K562 (cell line): Measurements from ENCODE around the gene YBX2. TPM values are rescaled to one million over a fixed set of nuclear protein-coding genes. Genes with fewer than 3 reads are reported as not detected.

Experiments used
- ATAC-seq: fragments of 200-7000 bp; cut with Tn5 transposase; 3 replicates; pipeline ENCODE4 v1.9.1; 2020; ENCODE audit warnings: moderate library complexity
- BruUV-seq: library from RNA; stranded (reverse); fragments of 400-500 nt; replicated peaks from 2 replicates; lab custom pipeline; 2021; lab: Mats Ljungman, UMichigan
- CTCF ChIA-PET: fragments of 300-600 bp; formaldehyde crosslinking; extraction: SDS; loops from one replicate; lab custom pipeline; 2021; ENCODE audit warnings: low intra/inter-chr PET ratio; lab: Yijun Ruan, JAX
- POLR2A ChIA-PET: fragments of 300-600, 350-650 bp; sonication (Branson Sonifier 250); formaldehyde crosslinking; extraction: SDS; loops from one replicate; lab custom pipeline; 2021; ENCODE audit warnings: antibody characterized with exemption, inconsistent platforms; lab: Yijun Ruan, JAX
- DNase-seq, 4 experiments: peaks; one replicate each; pipeline versions ENCODE4 v3.0.0 to v3.0.0-alpha.2; 2011 to 2018; ENCODE audit warnings: low spot score in 3 of 4, mixed read lengths in 3 of 4; ENCODE audit errors: extremely low read depth in 1 of 4
- FAIRE-seq: peaks from 2 replicates; lab custom pipeline; 2011; peaks lifted over from hg19 to GRCh38; lab: Jason Lieb, UNC
- H2AFZ ChIP-seq: 2 replicates; pipeline ENCODE4 v1.6.0; 2011; ENCODE audit warnings: low read depth, low read length, control low read depth, inconsistent platforms
- H3K27ac ChIP-seq: fragments of 200-600 bp; 3 replicates; pipeline ENCODE4 v1.8.0; 2011; ENCODE audit warnings: low read depth, mild to moderate bottlenecking, control low read depth, inconsistent platforms, low read length, moderate library complexity, mixed read lengths; ENCODE audit errors: extremely low read depth
- H3K27me3 ChIP-seq, 2 experiments: fragments of 300-600 bp in 1 of 2; 2 replicates in 1 of 2; 3 replicates in 1 of 2; pipeline versions ENCODE4 v1.6.0 to v1.8.0; 2011; ENCODE audit warnings: inconsistent platforms in 2 of 2, low read length in 2 of 2, mild to moderate bottlenecking in 1 of 2, mixed read lengths in 1 of 2, moderate library complexity in 1 of 2; ENCODE audit not compliant: control insufficient read depth in 2 of 2, insufficient read depth in 2 of 2
- H3K36me3 ChIP-seq: fragments of 300-600 bp; 3 replicates; pipeline ENCODE4 v1.8.0; 2011; ENCODE audit warnings: mild to moderate bottlenecking, low read length, inconsistent platforms; ENCODE audit not compliant: control insufficient read depth, insufficient read depth
- H3K4me1 ChIP-seq, 2 experiments: fragments of 200-600 bp in 1 of 2; replicated peaks in 1 of 2; 2 replicates in 1 of 2; 3 replicates in 1 of 2; pipeline versions ENCODE4 v1.5.1 to v1.8.0; 2011; ENCODE audit warnings: inconsistent platforms in 2 of 2, low read length in 2 of 2, mild to moderate bottlenecking in 1 of 2, mixed read lengths in 1 of 2, moderate library complexity in 1 of 2; ENCODE audit not compliant: control insufficient read depth in 2 of 2, insufficient read depth in 2 of 2
- H3K4me2 ChIP-seq: 2 replicates; pipeline ENCODE4 v1.6.1; 2011; ENCODE audit warnings: low read length, control low read depth, inconsistent platforms, mixed read lengths; ENCODE audit not compliant: insufficient read depth
- H3K4me3 ChIP-seq: fragments of 200-600 bp; sonication (generic), shearing (Covaris generic); 2 replicates; pipeline ENCODE4 v1.5.1; 2016; ENCODE audit warnings: control low read depth, inconsistent platforms
- H3K79me2 ChIP-seq: fragments of 200-600 bp; 3 replicates; pipeline ENCODE4 v1.8.0; 2011; ENCODE audit warnings: low read length, inconsistent platforms; ENCODE audit not compliant: control insufficient read depth, insufficient read depth
- H3K9ac ChIP-seq, 2 experiments: 2 replicates each; pipeline versions ENCODE4 v1.6.0 to v1.6.1; 2011; ENCODE audit warnings: low read depth in 2 of 2, low read length in 2 of 2, control low read depth in 1 of 2, inconsistent platforms in 1 of 2, mild to moderate bottlenecking in 1 of 2, mixed read lengths in 1 of 2; ENCODE audit not compliant: insufficient read depth in 1 of 2
- H3K9me1 ChIP-seq: one replicate; pipeline ENCODE4 v1.6.0; 2011; ENCODE audit warnings: inconsistent platforms, mild to moderate bottlenecking, low read length, moderate library complexity; ENCODE audit not compliant: control insufficient read depth, insufficient read depth
- H3K9me3 ChIP-seq: replicated peaks from 2 replicates; pipeline ENCODE4 v1.5.1; 2011; ENCODE audit warnings: low read depth, low read length, inconsistent platforms; ENCODE audit not compliant: control insufficient read depth, insufficient read depth
- H4K20me1 ChIP-seq: replicated peaks from 2 replicates; pipeline ENCODE4 v1.6.1; 2011; ENCODE audit warnings: low read length, inconsistent platforms, mixed read lengths; ENCODE audit not compliant: control insufficient read depth, insufficient read depth
- BHLHE40 ChIP-seq: IDR thresholded peaks from 2 replicates; pipeline ENCODE4 v1.6.1; 2011; ENCODE audit warnings: low read length, improper control_type of control experiment
- ESRRA ChIP-seq: fragments of 450-650 bp; IDR thresholded peaks from 2 replicates; pipeline ENCODE4 v1.6.1; 2014; ENCODE audit warnings: low read depth, mild to moderate bottlenecking, moderate library complexity, borderline replicate concordance
- FIP1L1 ChIP-seq: fragments of 200-400 bp; formaldehyde crosslinking; IDR thresholded peaks from 2 replicates; pipeline ENCODE4 v1.6.1; 2018; ENCODE audit warnings: mild to moderate bottlenecking, low read depth, low read length; ENCODE audit not compliant: poor library complexity, severe bottlenecking
- GABPB1 ChIP-seq: sonication (generic); formaldehyde crosslinking; IDR thresholded peaks from 2 replicates; pipeline ENCODE4 v1.8.0; 2022; ENCODE audit warnings: mild to moderate bottlenecking, missing genetic modification reagents
- HNRNPH1 ChIP-seq: fragments of 200-400 bp; formaldehyde crosslinking; optimal IDR thresholded peaks from 2 replicates; pipeline ENCODE3; 2017; ENCODE audit warnings: low read depth, mild to moderate bottlenecking, low read length, moderate library complexity
- KDM4B ChIP-seq, 2 experiments: fragments of 450-650 bp in 1 of 2; sonication (generic) in 1 of 2; IDR thresholded peaks; 2 replicates each; pipeline ENCODE4 v1.6.1; 2016 to 2017; ENCODE audit warnings: borderline replicate concordance in 2 of 2, antibody characterized with exemption in 1 of 2, low read depth in 1 of 2, mild to moderate bottlenecking in 1 of 2
- MNT ChIP-seq, 2 experiments: fragments of 450-650 bp; conservative IDR thresholded peaks; 2 replicates each; pipeline ENCODE4 v1.6.1; 2017; ENCODE audit warnings: mild to moderate bottlenecking in 2 of 2, moderate library complexity in 2 of 2
- RB1 ChIP-seq: fragments of 450-650 bp; IDR thresholded peaks from 2 replicates; pipeline ENCODE4 v1.6.1; 2017; ENCODE audit warnings: low read depth, mild to moderate bottlenecking
- SMAD4 ChIP-seq: fragments of 250-450 bp; sonication (Bioruptor Pico); conservative IDR thresholded peaks from 2 replicates; pipeline ENCODE4 v1.8.0; 2021; ENCODE audit warnings: inconsistent platforms, mild to moderate bottlenecking, moderate library complexity
- STAG1 ChIP-seq: sonication (generic); formaldehyde crosslinking; IDR thresholded peaks from 2 replicates; pipeline ENCODE4 v1.5.0; 2020; ENCODE audit warnings: missing genetic modification reagents, borderline replicate concordance
- TFAP4 ChIP-seq: sonication (generic); formaldehyde crosslinking; IDR thresholded peaks from 2 replicates; pipeline ENCODE4 v1.8.0; 2022; ENCODE audit warnings: missing genetic modification reagents, mild to moderate bottlenecking, moderate library complexity, borderline replicate concordance
- USF2 ChIP-seq: sonication (generic); formaldehyde crosslinking; IDR thresholded peaks from 2 replicates; pipeline ENCODE4 v1.5.0; 2020; ENCODE audit warnings: missing genetic modification reagents
- ZBTB33 ChIP-seq: sonication (generic); formaldehyde crosslinking; IDR thresholded peaks from 2 replicates; pipeline ENCODE4 v1.8.1; 2023; ENCODE audit warnings: mild to moderate bottlenecking, missing genetic modification reagents
- ZNF253 ChIP-seq: fragments of 250-450 bp; sonication (Bioruptor Pico); conservative IDR thresholded peaks from 2 replicates; pipeline ENCODE4 v1.6.1; 2021; ENCODE audit warnings: mild to moderate bottlenecking
- ZNF644 ChIP-seq: fragments of 200-800 bp; sonication (Bioruptor generic); IDR thresholded peaks from 2 replicates; pipeline ENCODE4 v1.6.1; 2016; ENCODE audit warnings: low read depth, missing genetic modification characterization, missing compliant biosample characterization
- WGBS: fragments of 100-300 bp; shearing (Covaris generic); methylation state at CpG from one replicate; pipeline ENCODE4 v1.1.6; 2016; ENCODE audit warnings: low coverage, mixed read lengths; ENCODE audit not compliant: insufficient coverage; ENCODE audit errors: missing lambda C conversion rate; 5-methylcytosine and 5-hydroxymethylcytosine counted together
- in situ Hi-C: fragments of 300-500 bp; cut with MboI; formaldehyde crosslinking; loops from 4 replicates; pipeline ENCODE4 v1.15.0; 2018; ENCODE audit warnings: inconsistent platforms, mixed read lengths
- intact Hi-C: fragments of 100-400 bp; cut with micrococcal nuclease; formaldehyde crosslinking; loops from 2 replicates; pipeline ENCODE4 v1.14.2; 2022
- polyA plus RNA-seq, 8 experiments: library from polyadenylated mRNA; depleted of rRNA in 4 of 8; stranded (reverse) in 5 of 8; unstranded in 3 of 8; fragments of >200 nt; fragmentation: Nextera tagmentation in 2 of 8; fragmentation: Illumina TruSeq in 1 of 8; extraction: Ambion mirVana in 2 of 8; extraction: Trizol in 1 of 8; gene quantifications; 2 replicates each; pipeline versions ENCODE4 v1.2.1 to v1.2.3, GENCODE V29; 2011 to 2014; ENCODE audit warnings: inconsistent platforms in 1 of 8, missing spikeins in 1 of 8
- total RNA-seq, 7 experiments: library from RNA; depleted of rRNA in 6 of 7; stranded (reverse); fragments of >200 nt in 6 of 7; fragmentation: Illumina TruSeq in 2 of 7; extraction: Trizol in 2 of 7; gene quantifications; 2 replicates each; pipeline versions ENCODE4 v1.2.1 to v1.2.3, GENCODE V29; 2011 to 2021; ENCODE audit warnings: low replicate concordance in 1 of 7

YBX2 gene
- total and polyA plus RNA-seq, 9 of the 15 experiments (the other 6 are each of a cell fraction or from before 2014, with no cell fraction given): 0.03 to 0.59 (median 0.27) TPM; not detected in 6

GRCh38 chr17:7296189-7296861 is 1.9 kb upstream of the YBX2 start:
- ChIA-PET CTCF (interaction anchor here (0.7 to 2.5 kb wide), 2 partner anchors 16 to 98 kb away, joined by 3 to 19 read pairs; partner anchors contain the start of genes PLSCR3 and SLC2A4), POLR2A (interaction anchor here (0.7 to 1.6 kb wide), 7 partner anchors 9 to 247 kb away, joined by 3 to 13 read pairs (median 4); partner anchors contain the start of gene PHF23)
- no peaks in the 10 kb centered on the region for H4K20me1 ChIP-seq
- intact Hi-C loops: loop anchor here (1.0 to 5.0 kb wide), 2 partner anchors 16 to 244 kb away; no protein-coding TSS in a partner anchor
- H3K9me1 ChIP-seq: no peaks in the 10 kb centered on the region
- no peaks in the 10 kb centered on the region for H3K36me3 ChIP-seq
- no peaks in the 10 kb centered on the region for H3K9me3 ChIP-seq
- in situ Hi-C loops: no loop called here
- no peak overlapping the region for H3K4me3 ChIP-seq
- no peaks in the 10 kb centered on the region for H3K27me3 ChIP-seq
- DNase-seq (peak; percentile 74 to 83 (median 76)), FAIRE-seq (no peak), ATAC-seq (peak; percentile 90)
- H3K9ac ChIP-seq: peak overlapping the region; percentile 4 to 82; a peak in 3 of 4 replicates
- peak overlapping the region; percentile 83 for H2AFZ ChIP-seq
- H3K4me1 ChIP-seq: peaks cover 17 to 42% of the 10 kb centered on the region in 2 experiments
- H3K27ac ChIP-seq: no peak overlapping the region
- H3K79me2 ChIP-seq: no peaks in the 10 kb centered on the region
- peak overlapping the region; percentile 48 for H3K4me2 ChIP-seq
- 18% methylated on average over 25 of the region's 51 CpGs for WGBS
- no TSS peak for BruUV-seq
- peak; percentile 30 for TF ChIP-seq FIP1L1
- peak; percentile 82 for TF ChIP-seq BHLHE40
- peak; percentile 42; the same call in 1 of the 2 replicates for TF ChIP-seq SMAD4 (CRISPR knock-in tag)
- TF ChIP-seq ESRRA: peak; percentile 67; the same call in 1 of the 2 replicates
- peak; percentile 92 for TF ChIP-seq TFAP4 (CRISPR knock-in tag)
- TF ChIP-seq ZBTB33 (CRISPR knock-in tag): peak; percentile 56; the same call in 1 of the 2 replicates
- TF ChIP-seq ZNF644 (tag): no peak
- TF ChIP-seq RB1: peak; percentile 83
- peak; percentile 36; the same call in 1 of the 2 replicates for TF ChIP-seq USF2 (CRISPR knock-in tag)
- peak; percentile 42; the same call in 1 of the 2 replicates for TF ChIP-seq STAG1
- TF ChIP-seq ZNF253 (CRISPR knock-in tag): no peak
- no peak for TF ChIP-seq HNRNPH1
- peak; percentile 35; the same call in 1 of the 2 replicates for TF ChIP-seq GABPB1 (CRISPR knock-in tag)
- peak; percentile 84 to 91 for TF ChIP-seq MNT (conservative IDR thresholded peaks at IDR 0.05)
- TF ChIP-seq KDM4B (IDR thresholded peaks at IDR 0.05; ENCODE audit: borderline replicate concordance in 2 of 2, low read depth in 1 of 2): no peak
